Neuron (in vitro differentiated cells): ENCODE results near the gene C1QTNF1.

Experiments used
- H2AFZ ChIP-seq: one replicate; pipeline ENCODE4 v1.6.1; 2013; ENCODE audit warnings: low read depth, mild to moderate bottlenecking, inconsistent platforms, low read length, moderate library complexity
- H3K27me3 ChIP-seq: one replicate; pipeline ENCODE4 v1.6.1; 2013; ENCODE audit warnings: low read length; ENCODE audit not compliant: insufficient read depth
- H3K36me3 ChIP-seq: one replicate; pipeline ENCODE4 v1.6.1; 2013; ENCODE audit warnings: low read length; ENCODE audit not compliant: insufficient read depth
- H3K4me1 ChIP-seq: one replicate; pipeline ENCODE4 v1.6.1; 2013; ENCODE audit warnings: low read length; ENCODE audit not compliant: insufficient read depth
- H3K4me3 ChIP-seq: 2 replicates; pipeline ENCODE4 v1.5.1; 2013; ENCODE audit warnings: mild to moderate bottlenecking, low read length, moderate library complexity
- H3K9me3 ChIP-seq: one replicate; pipeline ENCODE4 v1.6.1; 2013; ENCODE audit warnings: low read length

Gene C1QTNF1

DNA sequence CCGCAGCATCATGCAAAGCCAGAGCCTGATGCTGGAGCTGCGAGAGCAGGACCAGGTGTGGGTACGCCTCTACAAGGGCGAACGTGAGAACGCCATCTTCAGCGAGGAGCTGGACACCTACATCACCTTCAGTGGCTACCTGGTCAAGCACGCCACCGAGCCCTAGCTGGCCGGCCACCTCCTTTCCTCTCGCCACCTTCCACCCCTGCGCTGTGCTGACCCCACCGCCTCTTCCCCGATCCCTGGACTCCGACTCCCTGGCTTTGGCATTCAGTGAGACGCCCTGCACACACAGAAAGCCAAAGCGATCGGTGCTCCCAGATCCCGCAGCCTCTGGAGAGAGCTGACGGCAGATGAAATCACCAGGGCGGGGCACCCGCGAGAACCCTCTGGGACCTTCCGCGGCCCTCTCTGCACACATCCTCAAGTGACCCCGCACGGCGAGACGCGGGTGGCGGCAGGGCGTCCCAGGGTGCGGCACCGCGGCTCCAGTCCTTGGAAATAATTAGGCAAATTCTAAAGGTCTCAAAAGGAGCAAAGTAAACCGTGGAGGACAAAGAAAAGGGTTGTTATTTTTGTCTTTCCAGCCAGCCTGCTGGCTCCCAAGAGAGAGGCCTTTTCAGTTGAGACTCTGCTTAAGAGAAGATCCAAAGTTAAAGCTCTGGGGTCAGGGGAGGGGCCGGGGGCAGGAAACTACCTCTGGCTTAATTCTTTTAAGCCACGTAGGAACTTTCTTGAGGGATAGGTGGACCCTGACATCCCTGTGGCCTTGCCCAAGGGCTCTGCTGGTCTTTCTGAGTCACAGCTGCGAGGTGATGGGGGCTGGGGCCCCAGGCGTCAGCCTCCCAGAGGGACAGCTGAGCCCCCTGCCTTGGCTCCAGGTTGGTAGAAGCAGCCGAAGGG lies 24.2 kb downstream of the C1QTNF1 start:
- Histone ChIP-seq H3K4me3 (no peak overlapping the region), H3K4me1 (no peaks in the 10 kb centered on the region)

GRCh38 chr17:79048826-79049755 lies 25.1 kb downstream of the C1QTNF1 start:
- Histone ChIP-seq H3K4me1 (no peaks in the 10 kb centered on the region), H3K4me3 (no peak overlapping the region), H3K27me3 (peaks cover 7% of the 10 kb centered on the region), H3K36me3 (no peaks in the 10 kb centered on the region), H3K9me3 (peaks cover 4% of the 10 kb centered on the region), H2AFZ (no peak overlapping the region)

More for the DNA sequence above, 24.2 kb downstream of the C1QTNF1 start:
- H3K27me3 ChIP-seq = peaks cover 7% of the 10 kb centered on the region
- H2AFZ ChIP-seq = no peak overlapping the region
- H3K9me3 ChIP-seq = peaks cover 3% of the 10 kb centered on the region
- H3K36me3 ChIP-seq = no peaks in the 10 kb centered on the region

GRCh38 chr17:79049821-79050220 lies 25.9 kb downstream of the C1QTNF1 start:
- Histone ChIP-seq H2AFZ (no peak overlapping the region), H3K4me1 (no peaks in the 10 kb centered on the region), H3K27me3 (peaks cover 7% of the 10 kb centered on the region), H3K9me3 (peaks cover 4% of the 10 kb centered on the region), H3K4me3 (no peak overlapping the region), H3K36me3 (no peaks in the 10 kb centered on the region)

DNA sequence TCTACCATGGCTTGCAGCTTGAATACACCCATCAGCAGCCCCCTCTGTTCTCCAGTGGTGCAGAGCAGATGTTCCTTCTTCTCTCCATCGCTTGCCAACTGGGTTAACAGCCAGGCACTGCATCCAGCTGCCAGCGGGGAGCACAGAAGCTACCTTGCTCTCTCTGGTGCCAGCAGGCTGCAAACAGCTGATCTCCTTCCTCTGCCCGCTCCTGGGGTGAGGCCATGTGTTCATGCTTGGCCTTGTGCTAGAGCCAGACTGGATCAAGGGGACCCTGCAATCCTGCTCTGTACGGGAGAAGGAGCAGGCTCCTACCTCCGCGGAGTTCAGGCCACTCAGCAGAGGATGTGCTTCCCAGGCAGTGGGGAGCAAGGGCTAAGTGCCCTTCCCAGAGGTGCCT lies 26.6 kb downstream of the C1QTNF1 start:
- Histone ChIP-seq H3K4me3 (no peak overlapping the region), H3K9me3 (peaks cover 4% of the 10 kb centered on the region), H3K4me1 (no peaks in the 10 kb centered on the region), H2AFZ (no peak overlapping the region), H3K27me3 (peaks cover 7% of the 10 kb centered on the region), H3K36me3 (no peaks in the 10 kb centered on the region)

GRCh38 chr17:79051306-79051705 lies 27.3 kb downstream of the C1QTNF1 start:
- Histone ChIP-seq H2AFZ (no peak overlapping the region), H3K4me1 (no peaks in the 10 kb centered on the region), H3K27me3 (peaks cover 7% of the 10 kb centered on the region), H3K36me3 (no peaks in the 10 kb centered on the region), H3K4me3 (no peak overlapping the region), H3K9me3 (peaks cover 4% of the 10 kb centered on the region)

GRCh38 chr17:79052131-79052530 lies 28.2 kb downstream of the C1QTNF1 start:
- Histone ChIP-seq H2AFZ (no peak overlapping the region), H3K4me1 (no peaks in the 10 kb centered on the region), H3K36me3 (no peaks in the 10 kb centered on the region), H3K27me3 (peaks cover 7% of the 10 kb centered on the region), H3K4me3 (no peak overlapping the region), H3K9me3 (peaks cover 4% of the 10 kb centered on the region)

DNA sequence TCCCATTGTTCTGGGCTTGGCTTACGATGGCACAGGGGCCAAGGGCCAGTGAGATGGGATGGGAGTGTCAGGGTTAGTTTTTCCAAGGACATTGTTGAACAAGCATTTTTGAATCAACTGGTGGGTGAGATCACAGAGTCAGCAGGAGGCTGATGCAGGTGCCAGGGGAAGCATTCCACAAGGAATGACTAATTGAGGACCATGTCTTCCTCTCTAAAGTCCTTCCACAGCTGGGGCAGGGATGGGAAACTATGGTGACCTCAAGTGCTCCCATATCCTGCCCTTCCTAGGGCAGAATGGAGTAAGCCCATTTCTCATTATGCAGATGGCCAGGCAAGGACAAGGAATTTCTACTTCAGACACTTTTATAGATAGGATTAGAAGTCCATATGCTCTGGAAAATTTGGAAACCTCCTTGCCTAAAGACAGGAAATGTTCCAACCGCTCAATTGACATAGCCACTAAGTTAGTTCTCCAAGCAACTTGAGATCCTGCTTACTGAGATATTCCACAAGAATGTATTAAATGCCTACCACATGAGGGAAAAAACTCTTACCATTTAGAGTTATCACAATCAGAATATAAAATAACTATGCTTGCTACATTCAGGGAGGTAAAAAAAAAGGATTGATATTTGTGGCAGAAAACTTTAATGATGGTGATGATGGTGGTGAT lies 29.4 kb downstream of the C1QTNF1 start:
- Histone ChIP-seq H3K9me3 (peaks cover 1% of the 10 kb centered on the region), H3K27me3 (peaks cover 5% of the 10 kb centered on the region), H3K4me1 (no peaks in the 10 kb centered on the region), H3K36me3 (no peaks in the 10 kb centered on the region), H3K4me3 (no peak overlapping the region), H2AFZ (no peak overlapping the region)

DNA sequence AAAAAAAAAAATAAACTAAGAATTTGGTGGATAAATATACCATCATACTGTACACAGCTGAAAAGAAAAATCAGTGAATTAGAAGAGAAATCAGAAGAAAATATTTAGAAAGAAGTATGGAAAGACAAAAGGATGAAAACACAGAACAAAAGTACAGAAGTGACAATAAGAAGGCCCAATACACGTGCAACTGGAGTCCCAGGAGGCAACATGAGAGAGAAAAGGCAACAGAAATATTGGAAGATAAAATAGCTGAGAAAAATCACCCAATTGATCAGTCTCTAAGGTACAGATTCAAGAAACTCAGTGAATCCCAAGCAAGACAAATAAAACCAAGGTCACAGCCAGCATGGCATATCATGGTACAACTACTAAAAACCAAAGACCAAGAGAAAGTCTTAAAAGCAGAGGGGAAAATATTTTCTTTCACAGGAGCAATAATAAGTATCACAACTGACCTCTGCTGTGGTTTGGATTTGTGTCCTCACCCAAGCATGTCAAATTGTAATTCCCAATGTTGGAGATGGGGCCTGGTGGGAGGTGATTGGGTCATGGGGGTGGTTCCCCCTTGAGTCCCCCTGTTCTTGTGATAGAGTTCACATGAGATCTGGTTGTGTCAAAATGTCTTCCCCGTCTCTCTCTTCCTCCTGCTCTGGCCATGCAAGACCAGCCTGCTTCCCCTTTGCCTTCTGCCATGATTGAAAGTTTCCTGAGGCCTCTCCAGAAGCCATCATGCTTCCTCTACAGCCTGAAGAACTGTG lies 30.4 kb downstream of the C1QTNF1 start:
- Histone ChIP-seq H3K27me3 (peaks cover 5% of the 10 kb centered on the region), H3K9me3 (peaks cover 1% of the 10 kb centered on the region), H2AFZ (no peak overlapping the region), H3K36me3 (no peaks in the 10 kb centered on the region), H3K4me1 (no peaks in the 10 kb centered on the region), H3K4me3 (no peak overlapping the region)

DNA sequence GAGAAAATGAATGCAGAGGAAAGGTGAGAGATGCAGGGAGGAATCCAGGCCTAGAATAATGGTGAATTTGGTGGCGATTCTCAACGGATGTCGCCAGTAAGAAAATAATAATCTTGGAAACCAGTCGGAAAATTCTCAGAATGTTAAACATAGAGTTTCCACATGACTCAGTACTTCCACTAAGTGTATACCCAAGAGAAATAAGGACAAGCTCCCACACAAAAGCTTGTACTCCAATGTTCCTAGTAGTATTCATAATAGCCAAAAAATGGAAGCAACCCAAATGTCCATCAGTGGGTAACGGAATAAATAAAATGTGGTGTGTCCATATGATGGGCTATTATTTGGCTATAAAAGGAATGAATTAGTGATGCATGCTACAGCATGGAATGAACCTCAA lies 31.2 kb downstream of the C1QTNF1 start:
- H3K4me1 ChIP-seq = no peaks in the 10 kb centered on the region
- no peaks in the 10 kb centered on the region for H3K27me3 ChIP-seq
- H3K4me3 ChIP-seq = no peak overlapping the region
- peaks cover 1% of the 10 kb centered on the region for H3K9me3 ChIP-seq
- no peaks in the 10 kb centered on the region for H3K36me3 ChIP-seq
- H2AFZ ChIP-seq = no peak overlapping the region

DNA sequence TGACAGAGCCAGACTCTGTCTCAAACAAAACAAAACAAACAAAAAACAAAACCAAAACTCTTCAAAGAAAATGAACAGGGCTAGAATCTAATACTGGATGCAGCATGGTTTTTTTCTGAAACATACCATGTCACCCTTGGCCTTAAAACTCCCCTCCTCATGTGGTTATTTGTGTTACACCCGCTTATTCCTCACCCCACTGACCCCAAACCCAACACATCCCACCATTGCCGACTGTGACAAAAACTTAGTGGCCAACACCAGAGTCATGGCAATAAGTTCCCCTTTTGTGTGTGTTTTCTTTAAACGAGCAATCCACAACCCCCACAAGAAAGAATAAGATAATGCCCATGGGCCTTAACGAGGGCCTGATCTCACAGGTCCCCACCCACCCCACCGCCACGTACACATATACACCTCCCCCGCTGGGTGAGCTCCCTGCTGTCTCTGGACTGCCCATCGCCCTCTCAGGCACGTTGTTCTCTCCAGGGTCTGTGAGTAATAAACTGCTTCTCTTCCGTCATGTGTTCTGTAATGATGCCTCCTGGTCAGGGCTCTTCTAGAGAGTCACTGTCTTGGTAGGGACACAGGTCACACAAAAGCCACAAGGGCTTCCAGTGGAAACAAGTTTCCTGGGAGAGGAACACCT lies 33.9 kb downstream of the C1QTNF1 start:
- Histone ChIP-seq H3K4me3 (no peak overlapping the region), H2AFZ (no peak overlapping the region), H3K9me3 (peaks cover 1% of the 10 kb centered on the region), H3K4me1 (no peaks in the 10 kb centered on the region), H3K36me3 (no peaks in the 10 kb centered on the region), H3K27me3 (no peaks in the 10 kb centered on the region)

DNA sequence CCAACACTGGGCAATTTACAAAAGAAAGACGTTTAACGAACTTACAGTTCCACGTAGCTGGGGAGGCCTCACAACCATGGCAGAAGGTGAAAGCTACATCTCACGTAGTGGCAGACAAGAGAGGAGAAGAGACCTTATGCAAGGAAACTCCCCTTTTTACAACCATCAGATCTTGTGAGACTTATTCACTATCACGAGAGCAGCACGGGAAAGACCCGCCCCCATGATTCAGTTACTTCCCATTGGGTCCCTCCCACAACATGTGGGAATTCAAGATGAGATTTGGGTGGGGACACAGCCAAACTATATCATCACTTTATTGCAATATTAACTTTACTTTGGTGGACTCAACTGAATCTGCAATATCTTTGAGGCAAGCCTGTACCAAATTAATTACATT lies 38.7 kb downstream of the C1QTNF1 start:
- Histone ChIP-seq H3K4me3 (no peak overlapping the region), H3K36me3 (no peaks in the 10 kb centered on the region), H3K9me3 (no peaks in the 10 kb centered on the region), H3K4me1 (no peaks in the 10 kb centered on the region), H3K27me3 (peaks cover 2% of the 10 kb centered on the region), H2AFZ (no peak overlapping the region)

GRCh38 chr17:79064026-79064425 lies 40.1 kb downstream of the C1QTNF1 start:
- Histone ChIP-seq H3K27me3 (peaks cover 4% of the 10 kb centered on the region), H3K4me1 (no peaks in the 10 kb centered on the region), H3K4me3 (no peak overlapping the region), H3K36me3 (no peaks in the 10 kb centered on the region), H2AFZ (no peak overlapping the region), H3K9me3 (no peaks in the 10 kb centered on the region)
